HUES64 (cell line): Measurements from ENCODE around the gene PTPN23.

ENCODE experiments used
- H3K27ac ChIP-seq: 2 replicates; pipeline ENCODE4 v1.7.0; 2013; ENCODE audit warnings: low read depth, low read length, inconsistent platforms
- H3K27me3 ChIP-seq: 2 replicates; pipeline ENCODE4 v1.6.1; 2013; ENCODE audit warnings: mild to moderate bottlenecking, low read length; ENCODE audit not compliant: insufficient read depth
- H3K36me3 ChIP-seq: 2 replicates; pipeline ENCODE4 v1.6.1; 2013; ENCODE audit warnings: mild to moderate bottlenecking, low read length; ENCODE audit not compliant: insufficient read depth
- H3K4me1 ChIP-seq: 2 replicates; pipeline ENCODE4 v1.6.1; 2013; ENCODE audit warnings: mild to moderate bottlenecking, low read length, moderate library complexity; ENCODE audit not compliant: insufficient read depth
- H3K4me3 ChIP-seq: 2 replicates; pipeline ENCODE4 v1.5.1; 2013; ENCODE audit warnings: mild to moderate bottlenecking, low read length, moderate library complexity
- H3K9ac ChIP-seq: 2 replicates; pipeline ENCODE4 v1.6.1; 2013; ENCODE audit warnings: mild to moderate bottlenecking, low read depth, low read length
- H3K9me3 ChIP-seq: 2 replicates; pipeline ENCODE4 v1.6.1; 2013; ENCODE audit warnings: low read depth, low read length; ENCODE audit not compliant: insufficient read depth
- WGBS: fragments of 150-250, 120-280 bp; methylation state at CpG from one replicate; pipeline ENCODE4 v1.1.7; 2013; ENCODE audit warnings: missing lambda C conversion rate; 5-methylcytosine and 5-hydroxymethylcytosine counted together

The PTPN23 gene

DNA sequence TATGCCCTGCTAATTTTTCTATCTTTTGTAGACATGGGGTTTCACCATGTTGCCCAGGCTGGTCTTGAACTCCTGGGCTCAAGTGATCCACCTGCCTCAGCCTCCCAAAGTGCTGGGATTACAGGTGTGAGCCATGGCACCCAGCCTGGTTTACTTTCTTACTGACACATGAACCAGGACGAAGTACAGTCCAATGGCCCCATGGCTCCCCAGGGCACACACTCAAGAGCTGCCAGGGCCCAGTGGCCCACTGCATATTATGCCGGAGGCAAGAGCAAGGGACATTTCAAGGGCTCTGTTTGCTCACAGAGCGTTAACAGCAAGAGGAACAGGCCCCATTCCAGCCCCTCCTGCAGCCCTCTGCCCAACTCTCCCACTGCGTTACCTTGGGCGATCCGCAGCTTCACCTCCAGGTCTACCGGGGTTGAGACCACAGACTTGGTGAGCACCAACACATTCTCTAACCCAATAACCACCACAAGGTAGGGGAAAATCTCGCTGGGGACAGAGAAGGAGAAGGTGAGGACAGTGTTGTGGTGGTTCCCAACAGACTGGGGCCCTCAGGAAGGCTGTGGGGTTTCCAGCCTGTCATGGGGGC, 42.8 kb downstream of the PTPN23 start:
- H3K4me3 ChIP-seq = no peak overlapping the region
- H3K9me3 ChIP-seq = no peaks in the 10 kb centered on the region
- no peak overlapping the region for H3K9ac ChIP-seq
- WGBS = 97% methylated on average over 8 of the region's 8 CpGs
- H3K27ac ChIP-seq = no peak overlapping the region
- no peaks in the 10 kb centered on the region for H3K4me1 ChIP-seq
- no peaks in the 10 kb centered on the region for H3K27me3 ChIP-seq
- H3K36me3 ChIP-seq = peaks cover 66% of the 10 kb centered on the region

DNA sequence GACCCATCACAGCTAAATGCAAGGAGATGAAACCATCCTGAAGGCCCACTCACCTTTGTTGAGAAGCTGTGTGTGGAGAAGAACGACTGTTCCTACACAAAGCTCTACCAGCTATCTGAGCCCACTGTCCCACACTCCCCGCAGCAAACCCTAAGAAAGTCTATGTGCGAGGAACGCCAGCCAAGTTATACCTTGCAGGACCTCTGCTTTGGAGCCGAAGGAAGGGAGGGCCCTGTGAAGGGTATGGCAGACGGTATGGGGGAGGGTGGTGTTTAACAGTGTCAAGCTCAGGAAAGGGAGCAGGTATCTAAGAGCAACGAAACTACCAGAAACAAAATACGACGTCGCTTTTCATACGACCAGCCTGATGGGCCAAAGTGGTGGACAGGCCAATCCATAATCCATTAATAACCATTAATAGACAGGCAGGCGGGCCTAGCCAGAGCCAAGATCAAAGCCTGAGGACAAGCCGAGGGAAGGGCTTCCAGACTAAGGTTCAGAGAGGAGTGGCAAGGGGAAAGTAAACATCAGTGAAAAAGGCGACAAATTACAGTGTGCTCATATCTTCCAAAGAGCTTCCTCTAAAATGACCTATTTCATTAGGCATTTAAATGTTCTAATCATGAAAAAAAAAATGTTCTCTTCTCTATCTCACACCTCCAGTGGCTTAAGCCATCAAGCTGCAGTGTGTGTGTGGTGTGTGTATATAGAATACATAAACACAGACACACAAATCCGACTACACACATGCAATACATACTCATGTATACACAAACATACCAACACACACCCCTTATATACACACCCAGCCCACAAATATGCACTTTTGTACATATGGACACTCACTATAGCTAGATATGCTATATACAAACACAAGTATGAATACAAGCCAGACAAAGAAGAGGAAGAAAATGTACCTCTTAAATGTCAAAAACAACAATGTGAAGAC, 43.9 kb downstream of the PTPN23 start:
- peaks cover 57% of the 10 kb centered on the region for H3K36me3 ChIP-seq
- no peak overlapping the region for H3K9ac ChIP-seq
- H3K27me3 ChIP-seq = no peaks in the 10 kb centered on the region
- H3K4me1 ChIP-seq = no peaks in the 10 kb centered on the region
- 94% methylated on average over 15 of the region's 15 CpGs for WGBS
- no peak overlapping the region for H3K4me3 ChIP-seq
- no peak overlapping the region for H3K27ac ChIP-seq
- no peaks in the 10 kb centered on the region for H3K9me3 ChIP-seq

DNA sequence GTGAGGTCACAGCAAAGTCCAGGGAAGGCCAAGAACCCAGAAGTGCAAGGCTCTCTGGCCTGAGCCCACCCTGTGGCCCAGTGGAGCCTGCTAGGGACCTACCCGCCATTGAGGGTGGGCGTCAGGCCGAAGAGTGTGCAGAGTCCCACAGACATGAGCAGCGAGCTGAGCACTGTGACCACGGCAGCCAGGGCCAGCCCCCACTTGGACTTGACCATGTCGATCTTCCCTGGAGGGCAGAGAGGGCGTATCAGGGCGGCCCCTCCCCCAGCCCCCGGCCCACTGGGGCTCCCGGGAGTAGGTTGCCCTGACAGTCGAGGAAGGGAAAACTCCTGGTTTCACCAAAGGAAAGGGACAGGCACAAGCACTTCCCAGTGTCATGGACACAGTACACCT, 44.6 kb downstream of the PTPN23 start:
- Histone ChIP-seq H3K27me3 (no peaks in the 10 kb centered on the region), H3K9ac (no peak overlapping the region), H3K9me3 (no peaks in the 10 kb centered on the region), H3K27ac (no peak overlapping the region), H3K36me3 (peaks cover 50% of the 10 kb centered on the region), H3K4me1 (no peaks in the 10 kb centered on the region), H3K4me3 (no peak overlapping the region)
- 93% methylated on average over 11 of the region's 11 CpGs for WGBS

DNA sequence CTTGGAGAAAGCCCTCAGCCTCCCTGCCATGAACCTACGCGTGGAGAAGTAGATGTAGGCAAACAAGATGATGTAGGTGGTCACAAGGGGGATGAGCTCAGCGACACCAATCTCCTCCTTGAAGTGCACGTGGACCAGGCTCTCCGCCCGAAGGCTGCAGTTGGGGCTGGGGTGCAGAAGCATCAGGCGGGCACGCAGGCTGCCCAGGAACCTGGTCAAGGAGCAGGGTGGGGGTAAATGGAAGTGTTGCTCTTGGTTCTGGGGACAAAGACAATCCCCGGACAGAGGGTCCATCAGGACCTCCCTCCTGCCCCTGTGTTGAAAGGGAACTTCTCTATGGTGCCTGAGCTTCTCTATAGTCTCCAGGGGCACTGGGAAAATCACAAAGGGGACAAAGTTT, 45.1 kb downstream of the PTPN23 start:
- H3K4me3 ChIP-seq = no peak overlapping the region
- WGBS = 94% methylated on average over 9 of the region's 9 CpGs
- H3K9ac ChIP-seq = no peak overlapping the region
- no peaks in the 10 kb centered on the region for H3K4me1 ChIP-seq
- H3K27me3 ChIP-seq = no peaks in the 10 kb centered on the region
- no peaks in the 10 kb centered on the region for H3K9me3 ChIP-seq
- no peak overlapping the region for H3K27ac ChIP-seq
- peaks cover 47% of the 10 kb centered on the region for H3K36me3 ChIP-seq

DNA sequence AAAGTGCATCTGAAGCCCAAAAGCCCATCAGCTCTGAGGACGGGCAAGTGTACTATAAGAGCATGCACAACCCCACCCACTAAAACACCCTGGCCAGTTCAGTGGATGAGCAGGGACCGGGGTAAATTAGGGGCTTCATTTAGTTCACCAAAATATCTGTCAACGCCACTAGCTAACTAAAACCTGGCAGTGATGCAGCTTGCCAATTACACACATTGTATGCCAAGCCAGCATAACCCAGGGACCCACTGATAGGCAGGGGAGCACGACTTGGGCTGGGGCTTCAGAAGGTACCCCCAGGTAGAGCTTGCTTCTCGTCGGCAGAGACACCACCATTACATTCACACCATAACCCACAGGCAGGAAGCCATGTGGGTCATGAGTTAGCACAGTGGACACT, 47.0 kb downstream of the PTPN23 start:
- no peaks in the 10 kb centered on the region for H3K9me3 ChIP-seq
- H3K9ac ChIP-seq = no peak overlapping the region
- no peak overlapping the region for H3K27ac ChIP-seq
- whole genome bisulfite sequencing = 89% methylated on average over 6 of the region's 6 CpGs
- H3K27me3 ChIP-seq = no peaks in the 10 kb centered on the region
- H3K36me3 ChIP-seq = peaks cover 55% of the 10 kb centered on the region
- H3K4me1 ChIP-seq = no peaks in the 10 kb centered on the region
- H3K4me3 ChIP-seq = no peak overlapping the region

DNA sequence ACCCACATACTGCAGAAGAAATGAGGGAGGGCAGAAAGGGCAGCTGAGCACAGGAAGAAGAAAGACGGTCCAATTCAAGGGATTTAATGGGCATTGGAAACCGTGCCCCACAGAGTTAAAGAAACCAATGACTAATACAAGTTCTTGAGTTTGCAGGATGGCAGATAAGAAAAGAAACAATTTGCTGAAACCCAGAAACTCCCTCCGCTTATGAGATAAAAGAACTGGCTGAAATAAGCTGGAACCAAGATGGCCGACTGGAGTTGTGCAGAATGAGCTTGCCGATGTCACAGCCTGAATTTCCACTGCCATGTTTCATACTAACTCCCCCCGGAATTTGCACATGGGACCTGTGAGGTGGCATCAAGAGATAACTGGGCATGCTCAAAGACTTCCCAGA, 47.8 kb downstream of the PTPN23 start:
- Histone ChIP-seq H3K4me3 (no peak overlapping the region), H3K36me3 (peaks cover 63% of the 10 kb centered on the region), H3K9ac (no peak overlapping the region), H3K27ac (no peak overlapping the region), H3K27me3 (no peaks in the 10 kb centered on the region), H3K4me1 (no peaks in the 10 kb centered on the region), H3K9me3 (no peaks in the 10 kb centered on the region)
- WGBS = 84% methylated on average over 6 of the region's 6 CpGs

DNA sequence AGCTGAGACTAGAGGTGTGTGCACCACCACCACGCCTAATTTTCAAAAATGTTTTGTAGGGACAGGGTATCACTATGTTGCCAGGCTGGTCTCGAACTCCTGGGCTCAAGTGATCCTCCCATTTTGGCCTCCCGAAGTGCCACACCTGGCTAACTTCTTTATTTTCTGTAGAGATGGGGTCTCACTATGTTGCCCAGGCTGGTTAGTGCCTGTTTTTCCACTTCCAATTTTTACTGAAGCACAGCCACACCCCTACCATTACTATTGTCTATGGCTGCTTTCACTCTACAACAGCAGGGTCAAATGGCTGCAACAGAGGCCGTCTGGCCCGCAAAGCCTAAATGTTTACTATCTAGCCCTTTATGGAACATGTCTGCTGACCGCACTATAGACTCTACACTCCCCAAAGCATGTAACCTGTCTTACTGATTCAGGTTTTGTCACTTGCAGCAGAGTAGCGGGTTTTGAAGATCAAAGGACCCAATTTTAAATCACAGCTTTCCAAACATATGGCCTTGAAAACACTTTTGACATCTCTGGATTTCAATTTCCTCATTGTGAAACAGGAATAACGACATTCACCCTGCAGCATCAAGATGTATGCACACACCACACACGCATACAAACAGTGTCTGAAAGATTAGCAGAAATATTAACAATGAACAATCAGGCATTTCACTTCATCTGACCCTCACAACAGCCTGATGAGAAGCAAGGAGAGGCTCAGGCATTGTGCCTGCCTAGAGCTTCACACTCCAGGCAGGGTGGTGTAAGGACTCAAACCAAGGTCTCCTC, 48.9 kb downstream of the PTPN23 start:
- no peak overlapping the region for H3K4me3 ChIP-seq
- H3K9ac ChIP-seq = no peak overlapping the region
- WGBS = 92% methylated on average over 9 of the region's 9 CpGs
- H3K4me1 ChIP-seq = no peaks in the 10 kb centered on the region
- peaks cover 68% of the 10 kb centered on the region for H3K36me3 ChIP-seq
- no peaks in the 10 kb centered on the region for H3K27me3 ChIP-seq
- H3K27ac ChIP-seq = no peak overlapping the region
- no peaks in the 10 kb centered on the region for H3K9me3 ChIP-seq

DNA sequence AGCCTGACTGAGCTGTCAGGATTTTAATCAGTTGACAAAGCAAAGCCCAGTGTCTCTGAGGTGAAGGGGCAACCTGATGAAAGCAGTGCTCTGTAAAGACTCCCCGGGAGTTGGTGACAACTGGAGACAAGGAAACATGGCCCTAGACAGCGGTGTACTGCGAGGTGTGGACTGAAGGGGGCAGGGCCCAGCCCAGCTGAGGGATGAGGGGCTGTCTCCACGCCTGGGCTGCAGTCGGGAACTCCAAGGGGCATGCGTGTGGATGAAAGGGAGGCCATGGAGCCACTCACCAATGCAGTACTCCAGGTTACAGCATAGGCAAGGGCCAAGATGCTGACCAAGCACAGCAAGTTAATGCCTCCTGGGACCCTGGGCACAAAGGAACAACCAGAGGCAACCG, 49.8 kb downstream of the PTPN23 start:
- no peak overlapping the region for H3K4me3 ChIP-seq
- 93% methylated on average over 7 of the region's 7 CpGs for WGBS
- no peaks in the 10 kb centered on the region for H3K9me3 ChIP-seq
- H3K36me3 ChIP-seq = peaks cover 65% of the 10 kb centered on the region
- H3K9ac ChIP-seq = no peak overlapping the region
- H3K27me3 ChIP-seq = no peaks in the 10 kb centered on the region
- no peak overlapping the region for H3K27ac ChIP-seq
- no peaks in the 10 kb centered on the region for H3K4me1 ChIP-seq

DNA sequence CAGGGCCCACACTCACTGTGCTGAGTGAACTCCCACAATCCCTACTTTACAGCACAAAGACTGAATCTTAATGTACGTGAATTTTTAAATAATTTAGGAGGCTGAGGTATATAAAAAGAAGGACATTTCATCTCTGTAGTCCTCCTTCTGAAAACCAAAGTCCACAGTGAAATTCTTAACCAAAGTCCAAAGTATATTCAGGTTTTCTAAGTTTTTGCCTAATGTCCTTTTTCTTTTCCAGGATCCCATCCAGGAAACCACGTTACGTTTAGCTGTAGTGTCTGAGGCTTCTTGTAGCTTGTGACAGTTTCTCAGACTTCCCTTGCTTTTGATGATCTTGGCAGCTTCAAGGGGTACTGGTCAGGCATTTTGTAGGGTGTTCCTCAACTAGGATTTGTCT, 50.4 kb downstream of the PTPN23 start:
- Histone ChIP-seq H3K4me3 (no peak overlapping the region), H3K4me1 (no peaks in the 10 kb centered on the region), H3K27me3 (no peaks in the 10 kb centered on the region), H3K27ac (no peak overlapping the region), H3K36me3 (peaks cover 59% of the 10 kb centered on the region), H3K9ac (no peak overlapping the region), H3K9me3 (no peaks in the 10 kb centered on the region)
- whole genome bisulfite sequencing = 98% methylated on average over 2 of the region's 3 CpGs

DNA sequence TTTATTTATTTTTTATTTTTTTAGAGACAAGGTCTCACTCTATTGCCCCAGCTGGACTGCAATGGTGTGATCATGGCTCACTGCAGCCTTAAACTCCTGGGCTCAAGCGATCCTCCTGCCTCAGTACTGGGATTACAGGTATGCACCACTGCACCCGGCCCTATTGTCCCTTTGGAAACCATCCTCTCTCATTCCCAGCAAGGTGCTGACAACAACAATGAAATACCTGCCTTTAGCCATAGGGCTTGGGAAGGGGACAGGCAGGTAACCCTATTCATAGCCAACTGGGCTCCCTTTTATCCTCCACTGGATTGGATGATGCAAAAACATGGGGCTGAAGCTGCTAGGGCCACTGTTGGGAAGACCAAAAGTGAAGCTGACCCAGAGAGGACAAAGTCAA, 51.9 kb downstream of the PTPN23 start:
- Histone ChIP-seq H3K4me1 (no peaks in the 10 kb centered on the region), H3K36me3 (peaks cover 49% of the 10 kb centered on the region), H3K9ac (no peak overlapping the region), H3K9me3 (no peaks in the 10 kb centered on the region), H3K27ac (no peak overlapping the region), H3K4me3 (no peak overlapping the region), H3K27me3 (no peaks in the 10 kb centered on the region)
- WGBS = 94% methylated on average over 2 of the region's 2 CpGs

DNA sequence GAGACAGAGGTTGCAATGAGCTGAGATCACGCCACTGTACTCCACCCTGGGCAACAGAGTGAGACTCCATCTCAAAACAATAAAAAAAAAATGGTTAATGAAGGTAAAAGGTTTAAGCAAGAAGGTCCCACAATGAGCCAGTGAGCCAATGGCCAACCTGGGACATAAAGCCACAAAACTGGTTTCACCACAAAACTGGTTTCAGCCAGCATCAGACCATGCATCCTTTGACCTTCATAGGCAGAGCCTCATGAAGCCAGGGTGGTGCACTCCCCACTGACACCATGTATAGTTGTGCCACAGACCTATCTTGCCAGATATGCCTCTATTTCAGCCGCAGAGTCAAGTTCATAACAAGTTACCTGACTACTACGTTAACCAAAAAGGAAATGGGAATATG, 53.0 kb downstream of the PTPN23 start:
- H3K9ac ChIP-seq = no peak overlapping the region
- H3K27me3 ChIP-seq = no peaks in the 10 kb centered on the region
- no peaks in the 10 kb centered on the region for H3K9me3 ChIP-seq
- H3K4me3 ChIP-seq = no peak overlapping the region
- 91% methylated on average over 3 of the region's 3 CpGs for WGBS
- H3K4me1 ChIP-seq = no peaks in the 10 kb centered on the region
- H3K27ac ChIP-seq = no peak overlapping the region
- H3K36me3 ChIP-seq = peaks cover 49% of the 10 kb centered on the region
